ENCODE measurements around the gene MAD1L1. TPM values are rescaled to one million over a fixed set of nuclear protein-coding genes. Genes with fewer than 3 reads are reported as not detected.

Gene MAD1L1
- total RNA-seq, 1 donor from 2014 or later = 54.0 TPM

GRCh38 chr7:2192831-2193534 lies 39.8 kb downstream of the MAD1L1 start:
- Mint-ChIP-seq H3K9me3 (no peaks in the 10 kb centered on the region), H3K27ac (no peak overlapping the region), H3K4me1 (no peaks in the 10 kb centered on the region), H3K4me3 (no peak overlapping the region), H3K27me3 (no peaks in the 10 kb centered on the region), H3K36me3 (ENCODE audit: low read depth) (peaks cover 46% of the 10 kb centered on the region)
- intact Hi-C loops (cut with micrococcal nuclease) = no loop called here
- no peak for DNase-seq

- Mint-ChIP-seq H3K36me3 (ENCODE audit: low read depth) (peaks cover 30% of the 10 kb centered on the region), H3K27me3 (no peaks in the 10 kb centered on the region), H3K4me3 (no peak overlapping the region), H3K27ac (no peak overlapping the region), H3K9me3 (no peaks in the 10 kb centered on the region), H3K4me1 (no peaks in the 10 kb centered on the region)
- DNase-seq = no peak
- intact Hi-C loops (cut with micrococcal nuclease) = no loop called here
These were observed 41.7 kb downstream of the MAD1L1 start for GRCh38 chr7:2191016-2191415.

- H3K4me3 Mint-ChIP-seq = no peak overlapping the region
- peaks cover 25% of the 10 kb centered on the region for H3K36me3 Mint-ChIP-seq (ENCODE audit: low read depth)
- DNase-seq = no peak
- H3K27ac Mint-ChIP-seq = no peak overlapping the region
- H3K4me1 Mint-ChIP-seq = no peaks in the 10 kb centered on the region
- H3K9me3 Mint-ChIP-seq = no peaks in the 10 kb centered on the region
- no peaks in the 10 kb centered on the region for H3K27me3 Mint-ChIP-seq
- intact Hi-C loops (cut with micrococcal nuclease) = no loop called here
These were observed 42.2 kb downstream of the MAD1L1 start for GRCh38 chr7:2190531-2190930.

- no peaks in the 10 kb centered on the region for H3K9me3 Mint-ChIP-seq
- no peak for DNase-seq
- no peaks in the 10 kb centered on the region for H3K27me3 Mint-ChIP-seq
- H3K4me3 Mint-ChIP-seq = no peak overlapping the region
- H3K36me3 Mint-ChIP-seq (ENCODE audit: low read depth) = peaks cover 20% of the 10 kb centered on the region
- intact Hi-C loops (cut with micrococcal nuclease) = no loop called here
- H3K4me1 Mint-ChIP-seq = peaks cover 2% of the 10 kb centered on the region
- no peak overlapping the region for H3K27ac Mint-ChIP-seq
These were observed 46.6 kb downstream of the MAD1L1 start for GRCh38 chr7:2186166-2186565.

GRCh38 chr7:2185715-2186114 lies 47.0 kb downstream of the MAD1L1 start:
- DNase-seq = no peak
- intact Hi-C loops (cut with micrococcal nuclease) = no loop called here
- Mint-ChIP-seq H3K4me1 (peaks cover 2% of the 10 kb centered on the region), H3K27me3 (no peaks in the 10 kb centered on the region), H3K36me3 (ENCODE audit: low read depth) (peaks cover 22% of the 10 kb centered on the region), H3K4me3 (no peak overlapping the region), H3K9me3 (no peaks in the 10 kb centered on the region), H3K27ac (no peak overlapping the region)

- no peak overlapping the region for H3K4me3 Mint-ChIP-seq
- DNase-seq = no peak
- no peak overlapping the region for H3K27ac Mint-ChIP-seq
- no peaks in the 10 kb centered on the region for H3K9me3 Mint-ChIP-seq
- intact Hi-C loops (cut with micrococcal nuclease) = no loop called here
- H3K36me3 Mint-ChIP-seq (ENCODE audit: low read depth) = peaks cover 12% of the 10 kb centered on the region
- no peaks in the 10 kb centered on the region for H3K27me3 Mint-ChIP-seq
- H3K4me1 Mint-ChIP-seq = peaks cover 2% of the 10 kb centered on the region
These were observed 50.3 kb downstream of the MAD1L1 start for GRCh38 chr7:2182461-2182860.

GRCh38 chr7:2181077-2181854 lies 51.5 kb downstream of the MAD1L1 start:
- DNase-seq = no peak
- Mint-ChIP-seq H3K36me3 (ENCODE audit: low read depth) (peaks cover 12% of the 10 kb centered on the region), H3K27ac (no peak overlapping the region), H3K4me1 (peaks cover 2% of the 10 kb centered on the region), H3K9me3 (no peaks in the 10 kb centered on the region), H3K4me3 (no peak overlapping the region), H3K27me3 (no peaks in the 10 kb centered on the region)
- intact Hi-C loops (cut with micrococcal nuclease) = no loop called here

- H3K9me3 Mint-ChIP-seq = no peaks in the 10 kb centered on the region
- H3K27ac Mint-ChIP-seq = no peak overlapping the region
- intact Hi-C loops (cut with micrococcal nuclease) = no loop called here
- H3K4me1 Mint-ChIP-seq = peaks cover 6% of the 10 kb centered on the region
- H3K4me3 Mint-ChIP-seq = no peak overlapping the region
- no peak for DNase-seq
- H3K27me3 Mint-ChIP-seq = no peaks in the 10 kb centered on the region
- H3K36me3 Mint-ChIP-seq (ENCODE audit: low read depth) = peaks cover 12% of the 10 kb centered on the region
These were observed 52.7 kb downstream of the MAD1L1 start for GRCh38 chr7:2180081-2180480.

GRCh38 chr7:2175514-2175913 lies 57.2 kb downstream of the MAD1L1 start:
- Mint-ChIP-seq H3K9me3 (no peaks in the 10 kb centered on the region), H3K4me1 (peaks cover 4% of the 10 kb centered on the region), H3K4me3 (no peak overlapping the region), H3K36me3 (ENCODE audit: low read depth) (no peaks in the 10 kb centered on the region), H3K27ac (no peak overlapping the region), H3K27me3 (no peaks in the 10 kb centered on the region)
- intact Hi-C loops (cut with micrococcal nuclease) = no loop called here
- DNase-seq = no peak

- no peaks in the 10 kb centered on the region for H3K36me3 Mint-ChIP-seq (ENCODE audit: low read depth)
- peaks cover 4% of the 10 kb centered on the region for H3K4me1 Mint-ChIP-seq
- no peak overlapping the region for H3K4me3 Mint-ChIP-seq
- no peaks in the 10 kb centered on the region for H3K27me3 Mint-ChIP-seq
- H3K9me3 Mint-ChIP-seq = no peaks in the 10 kb centered on the region
- H3K27ac Mint-ChIP-seq = no peak overlapping the region
- intact Hi-C loops (cut with micrococcal nuclease) = no loop called here
- DNase-seq = no peak
These were observed 57.7 kb downstream of the MAD1L1 start for GRCh38 chr7:2175091-2175490.

- intact Hi-C loops (cut with micrococcal nuclease) = no loop called here
- Mint-ChIP-seq H3K4me3 (no peak overlapping the region), H3K4me1 (peaks cover 5% of the 10 kb centered on the region), H3K9me3 (no peaks in the 10 kb centered on the region), H3K36me3 (ENCODE audit: low read depth) (peaks cover 3% of the 10 kb centered on the region), H3K27ac (no peak overlapping the region), H3K27me3 (no peaks in the 10 kb centered on the region)
- no peak for DNase-seq
These were observed 59.4 kb downstream of the MAD1L1 start for GRCh38 chr7:2173189-2173827.

GRCh38 chr7:2172311-2173188 lies 60.2 kb downstream of the MAD1L1 start:
- H3K36me3 Mint-ChIP-seq (ENCODE audit: low read depth) = peaks cover 6% of the 10 kb centered on the region
- H3K4me3 Mint-ChIP-seq = no peak overlapping the region
- no peak overlapping the region for H3K27ac Mint-ChIP-seq
- H3K4me1 Mint-ChIP-seq = peaks cover 5% of the 10 kb centered on the region
- intact Hi-C loops (cut with micrococcal nuclease) = no loop called here
- no peaks in the 10 kb centered on the region for H3K27me3 Mint-ChIP-seq
- no peak for DNase-seq
- no peaks in the 10 kb centered on the region for H3K9me3 Mint-ChIP-seq

- no peak for DNase-seq
- Mint-ChIP-seq H3K4me3 (no peak overlapping the region), H3K9me3 (no peaks in the 10 kb centered on the region), H3K4me1 (peaks cover 5% of the 10 kb centered on the region), H3K36me3 (ENCODE audit: low read depth) (peaks cover 6% of the 10 kb centered on the region), H3K27ac (no peak overlapping the region), H3K27me3 (no peaks in the 10 kb centered on the region)
- intact Hi-C loops (cut with micrococcal nuclease) = no loop called here
These were observed 60.9 kb downstream of the MAD1L1 start for GRCh38 chr7:2171855-2172254.
